GM23338 (cell line): ENCODE results near the gene DIRAS3. TPM values are rescaled to one million over a fixed set of nuclear protein-coding genes. Genes with fewer than 3 reads are reported as not detected.
A peak's percentile ranks its signal among the peaks of the same experiment; 100 is the strongest.

Source experiments
- ATAC-seq: fragments of 200-7000 bp; cut with Tn5 transposase; 3 replicates; pipeline ENCODE4 v1.9.1; 2020
- DNase-seq: peaks from one replicate; pipeline ENCODE4 v3.0.0-alpha.2; 2015; ENCODE audit warnings: low spot score
- H2AFZ ChIP-seq: fragments of 200-600 bp; sonication (generic); 2 replicates; pipeline ENCODE4 v1.8.0; 2016; ENCODE audit warnings: antibody characterized with exemption, mild to moderate bottlenecking, moderate library complexity
- H3F3A ChIP-seq: fragments of 200-600 bp; sonication (generic); replicated peaks from 2 replicates; pipeline ENCODE4 v1.8.0; 2017; ENCODE audit warnings: antibody characterized with exemption, mixed run types, low read depth
- H3K27ac ChIP-seq: fragments of 200-600 bp; sonication (generic); 2 replicates; pipeline ENCODE4 v1.6.1; 2016; ENCODE audit warnings: low read depth
- H3K27me3 ChIP-seq: fragments of 200-600 bp; sonication (generic); 2 replicates; pipeline ENCODE4 v1.8.0; 2016; ENCODE audit warnings: mild to moderate bottlenecking, mixed run types, moderate library complexity; ENCODE audit not compliant: insufficient read depth
- H3K36me3 ChIP-seq: fragments of 200-600 bp; sonication (generic); 2 replicates; pipeline ENCODE4 v1.8.0; 2016; ENCODE audit warnings: mild to moderate bottlenecking; ENCODE audit not compliant: insufficient read depth
- H3K4me1 ChIP-seq: fragments of 200-600 bp; sonication (generic); 2 replicates; pipeline ENCODE4 v1.8.0; 2016; ENCODE audit warnings: mild to moderate bottlenecking, moderate library complexity; ENCODE audit not compliant: insufficient read depth
- H3K4me2 ChIP-seq: fragments of 200-600 bp; sonication (generic); 2 replicates; pipeline ENCODE4 v1.7.1; 2017; ENCODE audit warnings: mixed run types
- H3K4me3 ChIP-seq: fragments of 200-600 bp; sonication (generic); 2 replicates; pipeline ENCODE4 v1.6.1; 2016; ENCODE audit warnings: mixed run types
- H3K79me2 ChIP-seq: fragments of 200-600 bp; sonication (generic); replicated peaks from 2 replicates; pipeline ENCODE4 v1.8.0; 2017; ENCODE audit warnings: mild to moderate bottlenecking; ENCODE audit not compliant: insufficient read depth
- H3K9me2 ChIP-seq: fragments of 200-600 bp; sonication (generic); 2 replicates; pipeline ENCODE4 v1.8.0; 2017; ENCODE audit not compliant: insufficient read depth
- H4K20me1 ChIP-seq: fragments of 200-600 bp; sonication (generic); replicated peaks from 2 replicates; pipeline ENCODE4 v1.8.0; 2017; ENCODE audit warnings: mild to moderate bottlenecking; ENCODE audit not compliant: insufficient read depth
- H3K27ac Mint-ChIP-seq: 2 replicates; pipeline ENCODE4 v1.8.0; 2020; ENCODE audit warnings: inconsistent platforms, mild to moderate bottlenecking, moderate library complexity, mixed read lengths
- H3K27me3 Mint-ChIP-seq: 3 replicates; pipeline ENCODE4 v1.8.0; 2022; ENCODE audit warnings: low read depth, mild to moderate bottlenecking, moderate library complexity, mixed read lengths, inconsistent platforms; ENCODE audit not compliant: insufficient read depth, poor library complexity
- H3K36me3 Mint-ChIP-seq: 3 replicates; pipeline ENCODE4 v1.8.0; 2021; ENCODE audit warnings: low read depth, mild to moderate bottlenecking, inconsistent platforms, moderate library complexity, mixed read lengths
- H3K4me1 Mint-ChIP-seq: 3 replicates; pipeline ENCODE4 v1.8.0; 2020; ENCODE audit warnings: mild to moderate bottlenecking, inconsistent platforms, mixed read lengths
- H3K4me3 Mint-ChIP-seq: 3 replicates; pipeline ENCODE4 v1.8.0; 2021; ENCODE audit warnings: moderate library complexity, mild to moderate bottlenecking, inconsistent platforms, mixed read lengths
- H3K9me3 Mint-ChIP-seq: 3 replicates; pipeline ENCODE4 v1.8.0; 2020; ENCODE audit warnings: moderate library complexity, mild to moderate bottlenecking, inconsistent platforms, mixed read lengths
- CREB1 ChIP-seq: fragments of 250-450 bp; sonication (Bioruptor Pico); IDR thresholded peaks from 2 replicates; pipeline ENCODE4 v1.5.0; 2020; ENCODE audit warnings: low read depth, mild to moderate bottlenecking, moderate library complexity
- ETS1 ChIP-seq: IDR thresholded peaks from 2 replicates; pipeline ENCODE4 v1.6.1; 2016; ENCODE audit warnings: antibody characterized with exemption
- REST ChIP-seq: IDR thresholded peaks from one replicate; pipeline ENCODE4 v1.6.1; 2018; ENCODE audit warnings: antibody characterized with exemption; ENCODE audit not compliant: unreplicated experiment
- STAT1 ChIP-seq: IDR thresholded peaks from one replicate; pipeline ENCODE4 v1.6.1; 2016; ENCODE audit warnings: antibody characterized with exemption; ENCODE audit not compliant: unreplicated experiment
- ZNF331 ChIP-seq: fragments of 250-450 bp; sonication (Bioruptor Pico); IDR thresholded peaks from 2 replicates; pipeline ENCODE4 v1.5.0; 2020; ENCODE audit warnings: low read depth, mild to moderate bottlenecking, moderate library complexity
- polyA plus RNA-seq: library from polyadenylated mRNA; unstranded; fragments of >200 nt; fragmentation: Nextera tagmentation; extraction: Ambion mirVana; gene quantifications from 2 replicates; pipeline ENCODE4 v1.2.1, GENCODE V29; 2016
- total RNA-seq: library from RNA; depleted of rRNA; stranded (reverse); fragments of >200 nt; shearing (Covaris generic); gene quantifications from 2 replicates; pipeline ENCODE4 v1.2.3, GENCODE V29; 2014
- TF ChIP-seq, protein P1 (sequence below), 2 experiments: fragments of 200-600 bp in 1 of 2; sonication (generic) in 1 of 2; conservative IDR thresholded peaks; 2 replicates each; pipeline versions ENCODE4 v1.5.1 to v1.6.1; 2016 to 2017; ENCODE audit warnings: antibody characterized with exemption in 2 of 2, low read depth in 2 of 2, mild to moderate bottlenecking in 2 of 2, moderate library complexity in 1 of 2

DIRAS3 gene
- total and polyA plus RNA-seq, 2 experiments from 2014 or later: 0.21 to 0.40 TPM

GRCh38 chr1:68051475-68051874, 1.0 kb upstream of the DIRAS3 start:
- H3K4me3 Mint-ChIP-seq: peak overlapping the region; percentile 73
- peaks cover 40% of the 10 kb centered on the region for H3K27me3 ChIP-seq
- no peaks in the 10 kb centered on the region for H3K9me2 ChIP-seq
- DNase-seq (peak; percentile 81), ATAC-seq (peak; percentile 85)
- H3K79me2 ChIP-seq: no peaks in the 10 kb centered on the region
- 0 out of 2 replicates have a peak, but pooled peaks cover 2% of the 10 kb centered on the region for H3F3A ChIP-seq
- peaks cover 24% of the 10 kb centered on the region for H3K27me3 Mint-ChIP-seq
- H3K36me3 ChIP-seq: no peaks in the 10 kb centered on the region
- H3K4me2 ChIP-seq: peak overlapping the region; percentile 84
- no peaks in the 10 kb centered on the region for H3K36me3 Mint-ChIP-seq
- peaks cover 35% of the 10 kb centered on the region for H3K4me1 ChIP-seq
- no peak overlapping the region for H3K27ac Mint-ChIP-seq
- peak overlapping the region; percentile 63 for H3K4me3 ChIP-seq
- TF ChIP-seq, protein P1, sequence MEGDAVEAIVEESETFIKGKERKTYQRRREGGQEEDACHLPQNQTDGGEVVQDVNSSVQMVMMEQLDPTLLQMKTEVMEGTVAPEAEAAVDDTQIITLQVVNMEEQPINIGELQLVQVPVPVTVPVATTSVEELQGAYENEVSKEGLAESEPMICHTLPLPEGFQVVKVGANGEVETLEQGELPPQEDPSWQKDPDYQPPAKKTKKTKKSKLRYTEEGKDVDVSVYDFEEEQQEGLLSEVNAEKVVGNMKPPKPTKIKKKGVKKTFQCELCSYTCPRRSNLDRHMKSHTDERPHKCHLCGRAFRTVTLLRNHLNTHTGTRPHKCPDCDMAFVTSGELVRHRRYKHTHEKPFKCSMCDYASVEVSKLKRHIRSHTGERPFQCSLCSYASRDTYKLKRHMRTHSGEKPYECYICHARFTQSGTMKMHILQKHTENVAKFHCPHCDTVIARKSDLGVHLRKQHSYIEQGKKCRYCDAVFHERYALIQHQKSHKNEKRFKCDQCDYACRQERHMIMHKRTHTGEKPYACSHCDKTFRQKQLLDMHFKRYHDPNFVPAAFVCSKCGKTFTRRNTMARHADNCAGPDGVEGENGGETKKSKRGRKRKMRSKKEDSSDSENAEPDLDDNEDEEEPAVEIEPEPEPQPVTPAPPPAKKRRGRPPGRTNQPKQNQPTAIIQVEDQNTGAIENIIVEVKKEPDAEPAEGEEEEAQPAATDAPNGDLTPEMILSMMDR (conservative IDR thresholded peaks at IDR 0.05; ENCODE audit: low read depth in 2 of 2): peak; percentile 33 to 57; a peak in 2 of 4 replicates
- no peak for TF ChIP-seq ETS1
- no peaks in the 10 kb centered on the region for H4K20me1 ChIP-seq
- peaks cover 11% of the 10 kb centered on the region for H3K4me1 Mint-ChIP-seq
- no peaks in the 10 kb centered on the region for H3K9me3 Mint-ChIP-seq
- no peak overlapping the region for H2AFZ ChIP-seq
- no peak overlapping the region for H3K27ac ChIP-seq

GRCh38 chr1:68047659-68048026, 2.8 kb downstream of the DIRAS3 start:
- Histone ChIP-seq H2AFZ (no peak overlapping the region), H3K9me2 (no peaks in the 10 kb centered on the region), H3F3A (0 out of 2 replicates have a peak, but pooled peaks cover 2% of the 10 kb centered on the region), H3K27ac (no peak overlapping the region), H3K36me3 (no peaks in the 10 kb centered on the region), H3K4me2 (no peak overlapping the region), H3K79me2 (no peaks in the 10 kb centered on the region), H3K4me3 (no peak overlapping the region), H3K27me3 (peaks cover 37% of the 10 kb centered on the region), H3K4me1 (peaks cover 18% of the 10 kb centered on the region), H4K20me1 (no peaks in the 10 kb centered on the region)
- Mint-ChIP-seq H3K36me3 (no peaks in the 10 kb centered on the region), H3K4me1 (peaks cover 6% of the 10 kb centered on the region; the same call in 2 of the 3 replicates), H3K27me3 (peaks cover 24% of the 10 kb centered on the region), H3K4me3 (no peak overlapping the region), H3K9me3 (no peaks in the 10 kb centered on the region), H3K27ac (no peak overlapping the region)
- DNase-seq: no peak
- ATAC-seq: no peak
- TF ChIP-seq ETS1: no peak
- TF ChIP-seq STAT1: no peak
- TF ChIP-seq, protein P1 (conservative IDR thresholded peaks at IDR 0.05; ENCODE audit: low read depth in 2 of 2): no peak
- TF ChIP-seq CREB1 (CRISPR knock-in tag): no peak
- TF ChIP-seq ZNF331 (CRISPR knock-in tag): no peak
- TF ChIP-seq REST: no peak
